ENCODE measurements around the gene GNA15.

Gene GNA15

GRCh38 chr19:3145909-3146676 lies 10.3 kb downstream of the GNA15 start:
- peaks cover 6% of the 10 kb centered on the region; the same call in 1 of the 2 replicates for H3K9me3 ChIP-seq
- H3K4me2 ChIP-seq = peak overlapping the region; percentile 71
- peaks cover 49% of the 10 kb centered on the region for H3K36me3 ChIP-seq
- no peak overlapping the region for H3K4me3 ChIP-seq
- H3K4me1 ChIP-seq = peaks cover 100% of the 10 kb centered on the region
- H3K27ac ChIP-seq = peak overlapping the region; percentile 68
- H4K20me1 ChIP-seq = peaks cover 12% of the 10 kb centered on the region; the same call in 1 of the 2 replicates
- no peak for TF ChIP-seq Cebpa-rat (IDR thresholded peaks at IDR 0.05)
- no peaks in the 10 kb centered on the region for H3K27me3 ChIP-seq
- peak overlapping the region; percentile 34; the same call in 1 of the 2 replicates for H3K9ac ChIP-seq

GRCh38 chr19:3146677-3147100 lies 10.9 kb downstream of the GNA15 start:
- no peak overlapping the region for H3K9ac ChIP-seq
- no peak for TF ChIP-seq Cebpa-rat (IDR thresholded peaks at IDR 0.05)
- peaks cover 55% of the 10 kb centered on the region for H3K36me3 ChIP-seq
- peak overlapping the region; percentile 71 for H3K4me2 ChIP-seq
- H3K27ac ChIP-seq = peak overlapping the region; percentile 68
- H3K9me3 ChIP-seq = peaks cover 12% of the 10 kb centered on the region
- no peak overlapping the region for H3K4me3 ChIP-seq
- H3K27me3 ChIP-seq = no peaks in the 10 kb centered on the region
- peaks cover 100% of the 10 kb centered on the region for H3K4me1 ChIP-seq
- peaks cover 12% of the 10 kb centered on the region; the same call in 1 of the 2 replicates for H4K20me1 ChIP-seq

GRCh38 chr19:3148503-3148902 lies 12.7 kb downstream of the GNA15 start:
- H3K9me3 ChIP-seq = peaks cover 27% of the 10 kb centered on the region
- peaks cover 12% of the 10 kb centered on the region; the same call in 1 of the 2 replicates for H4K20me1 ChIP-seq

GRCh38 chr19:3149089-3149488 lies 13.3 kb downstream of the GNA15 start:
- Histone ChIP-seq H3K27me3 (no peaks in the 10 kb centered on the region), H4K20me1 (peaks cover 12% of the 10 kb centered on the region; the same call in 1 of the 2 replicates), H3K36me3 (peaks cover 76% of the 10 kb centered on the region), H3K4me1 (peaks cover 97% of the 10 kb centered on the region), H3K9me3 (peaks cover 28% of the 10 kb centered on the region), H3K9ac (peak overlapping the region; percentile 34; the same call in 1 of the 2 replicates), H3K4me2 (peak overlapping the region; percentile 71), H3K4me3 (no peak overlapping the region), H3K27ac (no peak overlapping the region)
- TF ChIP-seq Cebpa-rat (IDR thresholded peaks at IDR 0.05) = no peak

More at GRCh38 chr19:3148503-3148902, 12.7 kb downstream of the GNA15 start:
- H3K4me2 ChIP-seq = peak overlapping the region; percentile 71; the same call in 1 of the 2 replicates
- H3K36me3 ChIP-seq = peaks cover 73% of the 10 kb centered on the region
- TF ChIP-seq Cebpa-rat (IDR thresholded peaks at IDR 0.05) = no peak
- H3K27ac ChIP-seq = no peak overlapping the region
- peaks cover 99% of the 10 kb centered on the region for H3K4me1 ChIP-seq
- no peak overlapping the region for H3K4me3 ChIP-seq
- H3K9ac ChIP-seq = no peak overlapping the region
- no peaks in the 10 kb centered on the region for H3K27me3 ChIP-seq

DNA sequence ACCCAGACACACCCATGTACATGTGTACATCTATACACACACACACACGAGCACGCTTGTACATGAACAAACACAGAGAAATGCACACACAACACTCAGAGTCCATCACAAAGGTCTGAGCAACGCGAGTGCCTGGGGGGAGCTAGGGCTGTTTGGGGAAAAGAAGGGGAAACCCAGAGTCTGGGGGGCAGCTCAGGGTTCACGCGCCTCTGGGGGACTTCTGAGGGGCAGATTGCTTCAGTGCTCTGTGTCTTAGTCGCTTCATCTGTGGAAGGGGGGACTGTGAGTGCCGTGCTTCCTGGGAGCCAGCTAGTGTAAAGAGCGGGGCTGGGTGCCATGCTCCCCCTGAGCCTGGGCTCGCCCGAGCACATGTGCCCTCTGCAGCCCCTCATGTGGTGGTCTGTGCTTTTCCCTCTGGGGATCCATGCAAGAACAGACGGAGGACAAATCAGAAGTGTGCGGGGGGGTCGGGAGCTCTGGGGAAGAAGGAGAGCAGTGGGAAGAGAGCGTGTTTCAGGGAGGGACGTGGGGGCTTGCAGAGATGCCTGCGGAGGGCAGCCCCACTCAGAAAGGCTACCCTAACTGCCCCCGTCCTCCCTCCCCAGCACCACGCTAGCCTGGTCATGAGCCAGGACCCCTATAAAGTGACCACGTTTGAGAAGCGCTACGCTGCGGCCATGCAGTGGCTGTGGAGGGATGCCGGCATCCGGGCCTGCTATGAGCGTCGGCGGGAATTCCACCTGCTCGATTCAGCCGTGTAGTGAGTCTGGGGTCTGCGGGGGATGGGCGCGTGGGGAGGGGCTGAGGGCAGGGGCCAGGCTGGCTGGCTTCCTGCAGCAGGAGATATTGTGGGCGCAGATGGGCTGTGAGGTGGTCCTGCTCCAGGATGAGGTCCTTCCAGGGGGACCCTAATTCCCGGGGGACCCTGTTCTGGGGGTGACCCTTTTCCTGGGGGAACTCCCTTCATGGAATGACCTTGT lies 14.0 kb downstream of the GNA15 start:
- H3K4me1 ChIP-seq = peaks cover 95% of the 10 kb centered on the region
- no peak for TF ChIP-seq Cebpa-rat (IDR thresholded peaks at IDR 0.05)
- peaks cover 12% of the 10 kb centered on the region; the same call in 1 of the 2 replicates for H4K20me1 ChIP-seq
- H3K4me2 ChIP-seq = peak overlapping the region; percentile 71
- no peak overlapping the region for H3K4me3 ChIP-seq
- peak overlapping the region; percentile 75 for H3K27ac ChIP-seq
- peak overlapping the region; percentile 34; the same call in 1 of the 2 replicates for H3K9ac ChIP-seq
- H3K36me3 ChIP-seq = peaks cover 76% of the 10 kb centered on the region
- H3K27me3 ChIP-seq = no peaks in the 10 kb centered on the region
- peaks cover 28% of the 10 kb centered on the region for H3K9me3 ChIP-seq

DNA sequence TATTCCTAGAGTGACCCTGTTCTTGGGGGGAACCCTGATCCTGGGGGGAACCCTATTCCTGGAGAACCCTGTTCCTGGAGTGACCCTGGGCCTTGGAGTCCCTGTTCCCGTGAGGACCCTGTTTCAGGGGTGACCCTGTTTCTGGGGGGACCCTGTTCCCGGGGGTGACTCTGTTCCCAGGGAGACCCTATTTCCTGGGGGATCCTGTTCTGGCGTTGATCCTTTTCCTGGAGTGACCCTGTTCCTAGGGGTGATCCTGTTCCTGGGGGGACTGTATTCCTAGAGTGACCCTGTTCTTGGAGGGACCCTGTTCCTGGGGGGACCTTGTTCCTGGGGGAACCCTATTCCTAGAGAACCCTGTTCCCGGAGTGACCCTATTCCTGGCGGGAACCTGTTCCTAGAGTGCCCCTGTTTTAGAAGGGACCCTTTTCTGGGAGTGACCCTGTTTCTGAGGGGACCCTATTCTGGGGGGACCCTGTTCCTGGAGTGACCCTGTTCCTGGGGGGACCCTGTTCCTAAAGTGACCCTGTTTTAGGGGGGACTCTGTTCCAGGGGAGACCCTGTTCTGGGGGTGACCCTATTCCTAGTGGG lies 15.0 kb downstream of the GNA15 start:
- no peak overlapping the region for H3K4me3 ChIP-seq
- H3K4me2 ChIP-seq = peak overlapping the region; percentile 71
- H4K20me1 ChIP-seq = peaks cover 11% of the 10 kb centered on the region; the same call in 1 of the 2 replicates
- H3K27ac ChIP-seq = peak overlapping the region; percentile 75
- H3K27me3 ChIP-seq = no peaks in the 10 kb centered on the region
- H3K4me1 ChIP-seq = peaks cover 95% of the 10 kb centered on the region
- H3K9ac ChIP-seq = no peak overlapping the region
- peaks cover 28% of the 10 kb centered on the region for H3K9me3 ChIP-seq
- TF ChIP-seq Cebpa-rat (IDR thresholded peaks at IDR 0.05) = no peak
- H3K36me3 ChIP-seq = peaks cover 81% of the 10 kb centered on the region

- H3K9me3 ChIP-seq = peaks cover 29% of the 10 kb centered on the region
- H3K9ac ChIP-seq = no peak overlapping the region
- peak overlapping the region; percentile 75 for H3K27ac ChIP-seq
- H3K4me2 ChIP-seq = peak overlapping the region; percentile 19; the same call in 1 of the 2 replicates
- peaks cover 81% of the 10 kb centered on the region for H3K36me3 ChIP-seq
- H3K4me3 ChIP-seq = no peak overlapping the region
- H3K27me3 ChIP-seq = no peaks in the 10 kb centered on the region
- peaks cover 1% of the 10 kb centered on the region; the same call in 1 of the 2 replicates for H4K20me1 ChIP-seq
- H3K4me1 ChIP-seq = peaks cover 95% of the 10 kb centered on the region
- no peak for TF ChIP-seq Cebpa-rat (IDR thresholded peaks at IDR 0.05)
Measured at GRCh38 chr19:3151563-3152418, 16.0 kb downstream of the GNA15 start.

DNA sequence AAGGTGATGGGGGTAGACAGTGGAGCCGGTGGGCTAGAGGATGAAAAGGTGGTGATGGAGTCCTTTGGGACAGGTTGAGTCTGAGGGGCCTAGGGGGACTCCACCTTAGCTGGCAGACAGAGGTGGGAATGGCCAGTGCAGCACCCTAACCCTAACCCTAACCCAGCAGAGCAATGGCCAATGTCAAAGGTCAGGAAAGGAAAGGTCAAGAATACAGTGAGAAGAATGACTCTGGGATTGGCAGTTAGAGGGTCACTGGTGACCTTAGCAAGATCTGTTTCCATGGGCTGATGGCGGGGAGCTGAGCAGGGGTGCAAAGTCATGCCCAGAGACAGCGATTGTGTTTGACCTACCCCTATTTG lies 16.6 kb downstream of the GNA15 start:
- peaks cover 82% of the 10 kb centered on the region for H3K36me3 ChIP-seq
- TF ChIP-seq Cebpa-rat (IDR thresholded peaks at IDR 0.05) = no peak
- peaks cover 36% of the 10 kb centered on the region for H3K9me3 ChIP-seq
- H4K20me1 ChIP-seq = no peaks in the 10 kb centered on the region
- H3K27me3 ChIP-seq = no peaks in the 10 kb centered on the region
- peaks cover 95% of the 10 kb centered on the region for H3K4me1 ChIP-seq
- H3K27ac ChIP-seq = peak overlapping the region; percentile 75
- 0 out of 2 replicates have a peak overlapping the region, but pooled peaks have one; percentile 19 for H3K4me2 ChIP-seq
- H3K9ac ChIP-seq = no peak overlapping the region
- no peak overlapping the region for H3K4me3 ChIP-seq
